Tibial nerve (tissue), 4 donors: Measurements from ENCODE around the gene STYX. TPM values are rescaled to one million over a fixed set of nuclear protein-coding genes. Genes with fewer than 3 reads are reported as not detected.
A peak's percentile ranks its signal among the peaks of the same experiment; 100 is the strongest.

ENCODE experiments used
- DNase-seq, 2 donors: peaks; one replicate each; pipeline ENCODE4 v3.0.0-alpha.2; 2019; ENCODE audit warnings: low spot score in 2 of 2
- H3K27ac ChIP-seq, 4 donors: fragments of 200-600 bp; sonication (generic) in 3 of 4; one replicate each; pipeline ENCODE4 v1.5.1; 2017 to 2019; ENCODE audit warnings: mild to moderate bottlenecking in 1 of 4
- H3K27me3 ChIP-seq, 2 donors: fragments of 200-600 bp; sonication (generic) in 1 of 2; one replicate each; pipeline versions ENCODE4 v1.5.1 to v1.6.0; 2017 to 2019
- H3K36me3 ChIP-seq, 3 donors: fragments of 200-600 bp; sonication (generic); one replicate each; pipeline ENCODE4 v1.5.1; 2018 to 2019
- H3K4me1 ChIP-seq, 4 donors: fragments of 200-600 bp; sonication (generic) in 3 of 4; one replicate each; pipeline ENCODE4 v1.5.1; 2017 to 2019
- H3K4me3 ChIP-seq, 4 donors: fragments of 200-600 bp; sonication (generic) in 3 of 4; one replicate each; pipeline ENCODE4 v1.5.1; 2017 to 2019; ENCODE audit warnings: mild to moderate bottlenecking in 1 of 4, moderate library complexity in 1 of 4
- H3K9me3 ChIP-seq, 4 donors: fragments of 200-600 bp; sonication (generic) in 3 of 4; one replicate each; pipeline ENCODE4 v1.5.1; 2017 to 2019
- EP300 ChIP-seq, 2 donors: sonication (generic); formaldehyde crosslinking; IDR thresholded peaks; one replicate each; pipeline ENCODE4 v1.6.1; 2017; ENCODE audit warnings: antibody characterized with exemption in 2 of 2, mild to moderate bottlenecking in 1 of 2
- POLR2A ChIP-seq, 2 donors: fragments of 450-650 bp; IDR thresholded peaks; one replicate each; pipeline ENCODE4 v1.6.1; 2017; ENCODE audit warnings: antibody characterized with exemption in 2 of 2, mild to moderate bottlenecking in 2 of 2, moderate library complexity in 2 of 2
- WGBS, 2 donors: methylation state at CpG; one replicate each; pipeline ENCODE4 v1.1.5; 2018; 5-methylcytosine and 5-hydroxymethylcytosine counted together
- total RNA-seq, 4 donors: library from RNA; depleted of rRNA; stranded (reverse); fragments of >200 nt; gene quantifications; one replicate each; pipeline ENCODE4 v1.1.0, GENCODE V29; 2016
- TF ChIP-seq, protein P1 (sequence below), 5 experiments: fragments of 200-600 bp in 3 of 5; fragments of 450-650 bp in 2 of 5; sonication (generic) in 3 of 5; IDR thresholded peaks; one replicate each; pipeline ENCODE4 v1.5.1; 2016 to 2019; ENCODE audit warnings: antibody characterized with exemption in 5 of 5, mild to moderate bottlenecking in 3 of 5, moderate library complexity in 2 of 5

The STYX gene
- total RNA-seq, 4 donors from 2014 or later = 9.9 to 13.8 (median 11.8) TPM

DNA sequence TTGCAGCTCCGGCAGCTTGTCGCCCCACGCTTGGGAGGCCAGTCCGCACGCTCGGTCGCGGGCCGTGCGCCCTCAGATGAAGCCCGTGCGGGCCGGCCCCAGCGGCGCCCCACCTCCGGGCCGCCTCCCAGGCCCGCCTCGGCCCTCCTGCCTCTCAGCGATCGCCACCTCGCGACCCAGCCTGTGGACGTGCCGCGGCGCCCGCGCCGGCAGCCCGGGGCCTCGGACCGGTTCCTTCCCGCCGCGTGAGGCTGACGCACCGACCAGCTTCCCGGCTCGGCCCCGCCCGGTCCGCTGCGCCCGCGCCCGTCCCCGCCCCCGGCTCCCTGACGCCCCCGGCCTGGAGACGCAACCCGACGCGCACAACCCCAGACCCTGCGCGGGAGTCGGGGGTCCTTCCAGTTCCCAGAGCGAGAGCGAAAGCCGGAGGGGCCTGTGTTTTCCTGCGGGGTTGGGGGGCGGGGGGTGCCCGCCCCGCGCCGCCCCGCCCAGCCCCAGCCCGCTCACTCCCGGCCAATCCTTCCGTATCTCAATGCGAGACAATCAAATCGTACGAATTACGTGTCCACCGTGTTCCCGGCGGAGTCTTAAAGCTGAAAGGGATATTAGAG lies 34.4 kb upstream of the STYX start, which contains the start of gene ERO1A:
TSS of gene ERO1A (minus strand) at position 78 of the 611 bp plus-strand sequence. CDS start at position 1, 77 bp downstream.
- 0 to 1% methylated on average over 18 to 66 of the region's 78 CpGs for WGBS, 2 donors
- Histone ChIP-seq H3K27ac (peak within 1 kb of the TSS; percentile 87 to 98 (median 96)), H3K36me3 (no peaks in the 10 kb centered on the region), H3K9me3 (no peaks in the 10 kb centered on the region), H3K4me3 (peak within 1 kb of the TSS; percentile 64 to 93 (median 72)), H3K4me1 (peaks cover 0 to 36% (median 14%) of the 10 kb centered on the region in 4 donors), H3K27me3 (no peaks in the 10 kb centered on the region)
- DNase-seq = peak; percentile 53 to 76
- peak; percentile 49 to 63 for TF ChIP-seq POLR2A (IDR thresholded peaks at IDR 0.05)
- TF ChIP-seq, protein P1, sequence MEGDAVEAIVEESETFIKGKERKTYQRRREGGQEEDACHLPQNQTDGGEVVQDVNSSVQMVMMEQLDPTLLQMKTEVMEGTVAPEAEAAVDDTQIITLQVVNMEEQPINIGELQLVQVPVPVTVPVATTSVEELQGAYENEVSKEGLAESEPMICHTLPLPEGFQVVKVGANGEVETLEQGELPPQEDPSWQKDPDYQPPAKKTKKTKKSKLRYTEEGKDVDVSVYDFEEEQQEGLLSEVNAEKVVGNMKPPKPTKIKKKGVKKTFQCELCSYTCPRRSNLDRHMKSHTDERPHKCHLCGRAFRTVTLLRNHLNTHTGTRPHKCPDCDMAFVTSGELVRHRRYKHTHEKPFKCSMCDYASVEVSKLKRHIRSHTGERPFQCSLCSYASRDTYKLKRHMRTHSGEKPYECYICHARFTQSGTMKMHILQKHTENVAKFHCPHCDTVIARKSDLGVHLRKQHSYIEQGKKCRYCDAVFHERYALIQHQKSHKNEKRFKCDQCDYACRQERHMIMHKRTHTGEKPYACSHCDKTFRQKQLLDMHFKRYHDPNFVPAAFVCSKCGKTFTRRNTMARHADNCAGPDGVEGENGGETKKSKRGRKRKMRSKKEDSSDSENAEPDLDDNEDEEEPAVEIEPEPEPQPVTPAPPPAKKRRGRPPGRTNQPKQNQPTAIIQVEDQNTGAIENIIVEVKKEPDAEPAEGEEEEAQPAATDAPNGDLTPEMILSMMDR (IDR thresholded peaks at IDR 0.05) = peak in 2 of 5 experiments; percentile 17
- peak in 1 of 2 donors; percentile 34 for TF ChIP-seq EP300 (IDR thresholded peaks at IDR 0.05)

- TF ChIP-seq EP300 (IDR thresholded peaks at IDR 0.05) (no peak), POLR2A (IDR thresholded peaks at IDR 0.05) (no peak)
- TF ChIP-seq, protein P1 (IDR thresholded peaks at IDR 0.05) = no peak
- Histone ChIP-seq H3K27ac (no peak overlapping the region), H3K4me1 (peaks cover 0 to 6% (median 2%) of the 10 kb centered on the region in 4 donors), H3K4me3 (no peak overlapping the region), H3K27me3 (no peaks in the 10 kb centered on the region), H3K36me3 (no peaks in the 10 kb centered on the region), H3K9me3 (no peaks in the 10 kb centered on the region)
- WGBS, 2 donors = 23 to 29% methylated on average over 2 of the region's 2 CpGs
- no peak for DNase-seq
These were observed 29.2 kb upstream of the STYX start for GRCh38 chr14:52700701-52701172.

- no peak overlapping the region for H3K27ac ChIP-seq
- H3K36me3 ChIP-seq = no peaks in the 10 kb centered on the region
- H3K4me3 ChIP-seq = no peak overlapping the region
- no peaks in the 10 kb centered on the region for H3K27me3 ChIP-seq
- no peak for TF ChIP-seq EP300 (IDR thresholded peaks at IDR 0.05)
- no peak for TF ChIP-seq POLR2A (IDR thresholded peaks at IDR 0.05)
- TF ChIP-seq, protein P1 (IDR thresholded peaks at IDR 0.05) = no peak
- 72 to 73% methylated on average over 3 of the region's 3 CpGs for WGBS, 2 donors
- DNase-seq = no peak
- peaks cover 0 to 4% (median 1%) of the 10 kb centered on the region in 4 donors for H3K4me1 ChIP-seq
- H3K9me3 ChIP-seq = no peaks in the 10 kb centered on the region
These were observed 28.7 kb upstream of the STYX start for GRCh38 chr14:52701223-52701622.

GRCh38 chr14:52703225-52703624 lies 26.7 kb upstream of the STYX start:
- H3K9me3 ChIP-seq = no peaks in the 10 kb centered on the region
- no peaks in the 10 kb centered on the region for H3K27me3 ChIP-seq
- no peak for TF ChIP-seq EP300 (IDR thresholded peaks at IDR 0.05)
- TF ChIP-seq, protein P1 (IDR thresholded peaks at IDR 0.05) = no peak
- TF ChIP-seq POLR2A (IDR thresholded peaks at IDR 0.05) = no peak
- H3K36me3 ChIP-seq = no peaks in the 10 kb centered on the region
- H3K4me1 ChIP-seq = peaks cover 0 to 13% (median 7%) of the 10 kb centered on the region in 4 donors
- no peak for DNase-seq
- H3K27ac ChIP-seq = no peak overlapping the region
- WGBS, 2 donors = 78 to 85% methylated on average over 3 of the region's 3 CpGs
- no peak overlapping the region for H3K4me3 ChIP-seq

DNA sequence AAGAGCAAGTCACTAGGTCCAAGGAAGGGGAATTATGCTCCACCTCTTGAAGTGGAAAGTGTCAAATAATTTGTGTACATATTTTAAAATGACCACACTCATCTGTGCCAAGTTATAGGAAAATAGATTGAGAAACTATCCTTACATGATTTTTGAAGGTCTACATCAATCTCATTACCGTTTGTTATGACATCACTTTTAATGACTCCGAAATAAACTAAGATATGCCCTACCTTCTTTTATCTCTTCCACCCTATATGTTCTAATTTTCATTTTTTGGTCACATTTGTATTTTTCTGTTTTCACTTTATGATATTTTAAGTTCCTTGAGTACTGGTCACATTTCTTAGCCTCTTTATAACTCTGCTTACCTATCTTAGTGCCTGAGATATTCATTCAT lies 26.3 kb upstream of the STYX start:
- no peak overlapping the region for H3K27ac ChIP-seq
- no peak for DNase-seq
- H3K4me3 ChIP-seq = no peak overlapping the region
- WGBS, 2 donors = 87 to 99% methylated on average over 2 of the region's 2 CpGs
- H3K27me3 ChIP-seq = no peaks in the 10 kb centered on the region
- TF ChIP-seq, protein P1 (IDR thresholded peaks at IDR 0.05) = no peak
- TF ChIP-seq POLR2A (IDR thresholded peaks at IDR 0.05) = no peak
- TF ChIP-seq EP300 (IDR thresholded peaks at IDR 0.05) = no peak
- peaks cover 0 to 18% (median 11%) of the 10 kb centered on the region in 4 donors for H3K4me1 ChIP-seq
- H3K9me3 ChIP-seq = no peaks in the 10 kb centered on the region
- peaks cover 0 to 3% (median 0%) of the 10 kb centered on the region in 3 donors for H3K36me3 ChIP-seq
